ENCODE measurements around the gene TGFB1I1. TPM values are rescaled to one million over a fixed set of nuclear protein-coding genes. Genes with fewer than 3 reads are reported as not detected.
A peak's percentile ranks its signal among the peaks of the same experiment; 100 is the strongest.

Gene TGFB1I1
- total RNA-seq, 1 experiment from 2014 or later: 4.3 TPM

DNA sequence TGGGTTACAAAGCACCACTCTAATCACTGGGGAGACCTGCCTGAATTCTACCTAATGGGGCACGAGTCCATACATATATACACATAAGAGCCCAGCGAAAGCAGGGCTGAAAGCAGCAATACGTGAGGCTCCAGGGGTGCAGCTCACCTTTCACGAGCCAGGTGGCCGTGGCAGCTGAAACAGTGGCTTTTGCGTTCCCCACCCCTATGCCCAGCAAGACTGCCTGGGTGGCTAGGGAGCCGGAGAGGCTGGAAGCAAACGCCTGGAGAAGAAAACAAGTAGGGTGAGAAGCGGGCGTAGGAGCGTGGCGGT is 35.6 kb downstream of the TGFB1I1 start:
- Mint-ChIP-seq H3K27me3 (ENCODE audit: low read depth) (peaks cover 2% of the 10 kb centered on the region), H3K27ac (peak overlapping the region; percentile 58), H3K4me3 (peak overlapping the region; percentile 92), H3K4me1 (peaks cover 21% of the 10 kb centered on the region), H3K36me3 (no peaks in the 10 kb centered on the region), H3K9me3 (0 out of 2 replicates have a peak, but pooled peaks cover under 1% of the 10 kb centered on the region)
- no peak; the same call in 1 of the 2 replicates for ATAC-seq
- no peak for DNase-seq (ENCODE audit: low spot score)
- TF ChIP-seq, protein P1, sequence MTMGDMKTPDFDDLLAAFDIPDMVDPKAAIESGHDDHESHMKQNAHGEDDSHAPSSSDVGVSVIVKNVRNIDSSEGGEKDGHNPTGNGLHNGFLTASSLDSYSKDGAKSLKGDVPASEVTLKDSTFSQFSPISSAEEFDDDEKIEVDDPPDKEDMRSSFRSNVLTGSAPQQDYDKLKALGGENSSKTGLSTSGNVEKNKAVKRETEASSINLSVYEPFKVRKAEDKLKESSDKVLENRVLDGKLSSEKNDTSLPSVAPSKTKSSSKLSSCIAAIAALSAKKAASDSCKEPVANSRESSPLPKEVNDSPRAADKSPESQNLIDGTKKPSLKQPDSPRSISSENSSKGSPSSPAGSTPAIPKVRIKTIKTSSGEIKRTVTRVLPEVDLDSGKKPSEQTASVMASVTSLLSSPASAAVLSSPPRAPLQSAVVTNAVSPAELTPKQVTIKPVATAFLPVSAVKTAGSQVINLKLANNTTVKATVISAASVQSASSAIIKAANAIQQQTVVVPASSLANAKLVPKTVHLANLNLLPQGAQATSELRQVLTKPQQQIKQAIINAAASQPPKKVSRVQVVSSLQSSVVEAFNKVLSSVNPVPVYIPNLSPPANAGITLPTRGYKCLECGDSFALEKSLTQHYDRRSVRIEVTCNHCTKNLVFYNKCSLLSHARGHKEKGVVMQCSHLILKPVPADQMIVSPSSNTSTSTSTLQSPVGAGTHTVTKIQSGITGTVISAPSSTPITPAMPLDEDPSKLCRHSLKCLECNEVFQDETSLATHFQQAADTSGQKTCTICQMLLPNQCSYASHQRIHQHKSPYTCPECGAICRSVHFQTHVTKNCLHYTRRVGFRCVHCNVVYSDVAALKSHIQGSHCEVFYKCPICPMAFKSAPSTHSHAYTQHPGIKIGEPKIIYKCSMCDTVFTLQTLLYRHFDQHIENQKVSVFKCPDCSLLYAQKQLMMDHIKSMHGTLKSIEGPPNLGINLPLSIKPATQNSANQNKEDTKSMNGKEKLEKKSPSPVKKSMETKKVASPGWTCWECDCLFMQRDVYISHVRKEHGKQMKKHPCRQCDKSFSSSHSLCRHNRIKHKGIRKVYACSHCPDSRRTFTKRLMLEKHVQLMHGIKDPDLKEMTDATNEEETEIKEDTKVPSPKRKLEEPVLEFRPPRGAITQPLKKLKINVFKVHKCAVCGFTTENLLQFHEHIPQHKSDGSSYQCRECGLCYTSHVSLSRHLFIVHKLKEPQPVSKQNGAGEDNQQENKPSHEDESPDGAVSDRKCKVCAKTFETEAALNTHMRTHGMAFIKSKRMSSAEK (CRISPR knock-in tag; IDR thresholded peaks at IDR 0.05; ENCODE audit: borderline replicate concordance): no peak
- TF ChIP-seq, protein P2, sequence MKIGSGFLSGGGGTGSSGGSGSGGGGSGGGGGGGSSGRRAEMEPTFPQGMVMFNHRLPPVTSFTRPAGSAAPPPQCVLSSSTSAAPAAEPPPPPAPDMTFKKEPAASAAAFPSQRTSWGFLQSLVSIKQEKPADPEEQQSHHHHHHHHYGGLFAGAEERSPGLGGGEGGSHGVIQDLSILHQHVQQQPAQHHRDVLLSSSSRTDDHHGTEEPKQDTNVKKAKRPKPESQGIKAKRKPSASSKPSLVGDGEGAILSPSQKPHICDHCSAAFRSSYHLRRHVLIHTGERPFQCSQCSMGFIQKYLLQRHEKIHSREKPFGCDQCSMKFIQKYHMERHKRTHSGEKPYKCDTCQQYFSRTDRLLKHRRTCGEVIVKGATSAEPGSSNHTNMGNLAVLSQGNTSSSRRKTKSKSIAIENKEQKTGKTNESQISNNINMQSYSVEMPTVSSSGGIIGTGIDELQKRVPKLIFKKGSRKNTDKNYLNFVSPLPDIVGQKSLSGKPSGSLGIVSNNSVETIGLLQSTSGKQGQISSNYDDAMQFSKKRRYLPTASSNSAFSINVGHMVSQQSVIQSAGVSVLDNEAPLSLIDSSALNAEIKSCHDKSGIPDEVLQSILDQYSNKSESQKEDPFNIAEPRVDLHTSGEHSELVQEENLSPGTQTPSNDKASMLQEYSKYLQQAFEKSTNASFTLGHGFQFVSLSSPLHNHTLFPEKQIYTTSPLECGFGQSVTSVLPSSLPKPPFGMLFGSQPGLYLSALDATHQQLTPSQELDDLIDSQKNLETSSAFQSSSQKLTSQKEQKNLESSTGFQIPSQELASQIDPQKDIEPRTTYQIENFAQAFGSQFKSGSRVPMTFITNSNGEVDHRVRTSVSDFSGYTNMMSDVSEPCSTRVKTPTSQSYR (CRISPR knock-in tag; IDR thresholded peaks at IDR 0.05): no peak
- TF ChIP-seq MYBL2 (CRISPR knock-in tag; IDR thresholded peaks at IDR 0.05): no peak
- TF ChIP-seq MXD4 (CRISPR knock-in tag; IDR thresholded peaks at IDR 0.05; ENCODE audit: borderline replicate concordance): no peak
- TF ChIP-seq RORB (CRISPR knock-in tag; IDR thresholded peaks at IDR 0.05): no peak
- TF ChIP-seq, protein P3, sequence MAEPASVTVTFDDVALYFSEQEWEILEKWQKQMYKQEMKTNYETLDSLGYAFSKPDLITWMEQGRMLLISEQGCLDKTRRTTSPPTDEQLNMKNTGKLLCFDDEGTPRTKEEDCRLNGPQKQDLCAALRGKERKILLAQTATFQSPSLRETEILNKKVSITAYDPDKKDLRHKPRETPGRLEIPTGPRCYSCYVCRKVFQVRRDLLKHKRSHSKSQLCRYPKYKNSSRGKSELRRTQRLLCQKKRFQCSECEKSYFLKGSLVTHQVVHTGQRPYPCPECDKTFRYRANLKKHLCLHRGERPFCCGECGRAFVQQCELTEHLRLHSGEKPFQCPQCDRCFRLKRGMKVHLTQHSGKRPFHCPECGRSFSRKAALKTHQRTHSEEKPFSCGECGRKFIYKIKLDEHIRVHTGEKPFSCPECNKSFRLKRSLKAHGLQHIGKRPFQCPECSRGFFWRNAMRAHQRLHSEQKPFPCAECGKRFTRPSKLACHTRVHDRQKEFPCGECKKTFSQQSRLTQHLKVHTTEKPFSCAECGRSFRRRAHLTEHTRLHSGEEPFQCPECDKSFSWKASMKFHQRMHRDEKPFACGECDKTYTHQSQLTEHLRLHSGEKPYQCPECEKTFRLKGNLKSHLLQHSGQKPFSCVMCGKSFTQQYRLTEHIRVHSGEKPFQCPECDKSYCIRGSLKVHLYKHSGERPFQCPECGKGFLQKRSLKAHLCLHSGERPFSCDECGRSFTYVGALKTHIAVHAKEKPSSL (CRISPR knock-in tag; conservative IDR thresholded peaks at IDR 0.05): no peak
- TF ChIP-seq, protein P4, sequence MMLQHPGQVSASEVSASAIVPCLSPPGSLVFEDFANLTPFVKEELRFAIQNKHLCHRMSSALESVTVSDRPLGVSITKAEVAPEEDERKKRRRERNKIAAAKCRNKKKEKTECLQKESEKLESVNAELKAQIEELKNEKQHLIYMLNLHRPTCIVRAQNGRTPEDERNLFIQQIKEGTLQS (CRISPR knock-in tag; conservative IDR thresholded peaks at IDR 0.05): no peak
- TF ChIP-seq KAT7 (CRISPR knock-in tag; IDR thresholded peaks at IDR 0.05; ENCODE audit: borderline replicate concordance): no peak
- TF ChIP-seq, protein P5, sequence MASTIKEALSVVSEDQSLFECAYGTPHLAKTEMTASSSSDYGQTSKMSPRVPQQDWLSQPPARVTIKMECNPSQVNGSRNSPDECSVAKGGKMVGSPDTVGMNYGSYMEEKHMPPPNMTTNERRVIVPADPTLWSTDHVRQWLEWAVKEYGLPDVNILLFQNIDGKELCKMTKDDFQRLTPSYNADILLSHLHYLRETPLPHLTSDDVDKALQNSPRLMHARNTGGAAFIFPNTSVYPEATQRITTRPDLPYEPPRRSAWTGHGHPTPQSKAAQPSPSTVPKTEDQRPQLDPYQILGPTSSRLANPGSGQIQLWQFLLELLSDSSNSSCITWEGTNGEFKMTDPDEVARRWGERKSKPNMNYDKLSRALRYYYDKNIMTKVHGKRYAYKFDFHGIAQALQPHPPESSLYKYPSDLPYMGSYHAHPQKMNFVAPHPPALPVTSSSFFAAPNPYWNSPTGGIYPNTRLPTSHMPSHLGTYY (CRISPR knock-in tag; IDR thresholded peaks at IDR 0.05): no peak
- TF ChIP-seq, protein P6, sequence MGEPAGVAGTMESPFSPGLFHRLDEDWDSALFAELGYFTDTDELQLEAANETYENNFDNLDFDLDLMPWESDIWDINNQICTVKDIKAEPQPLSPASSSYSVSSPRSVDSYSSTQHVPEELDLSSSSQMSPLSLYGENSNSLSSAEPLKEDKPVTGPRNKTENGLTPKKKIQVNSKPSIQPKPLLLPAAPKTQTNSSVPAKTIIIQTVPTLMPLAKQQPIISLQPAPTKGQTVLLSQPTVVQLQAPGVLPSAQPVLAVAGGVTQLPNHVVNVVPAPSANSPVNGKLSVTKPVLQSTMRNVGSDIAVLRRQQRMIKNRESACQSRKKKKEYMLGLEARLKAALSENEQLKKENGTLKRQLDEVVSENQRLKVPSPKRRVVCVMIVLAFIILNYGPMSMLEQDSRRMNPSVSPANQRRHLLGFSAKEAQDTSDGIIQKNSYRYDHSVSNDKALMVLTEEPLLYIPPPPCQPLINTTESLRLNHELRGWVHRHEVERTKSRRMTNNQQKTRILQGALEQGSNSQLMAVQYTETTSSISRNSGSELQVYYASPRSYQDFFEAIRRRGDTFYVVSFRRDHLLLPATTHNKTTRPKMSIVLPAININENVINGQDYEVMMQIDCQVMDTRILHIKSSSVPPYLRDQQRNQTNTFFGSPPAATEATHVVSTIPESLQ (CRISPR knock-in tag; IDR thresholded peaks at IDR 0.05): no peak
- TF ChIP-seq, protein P7, sequence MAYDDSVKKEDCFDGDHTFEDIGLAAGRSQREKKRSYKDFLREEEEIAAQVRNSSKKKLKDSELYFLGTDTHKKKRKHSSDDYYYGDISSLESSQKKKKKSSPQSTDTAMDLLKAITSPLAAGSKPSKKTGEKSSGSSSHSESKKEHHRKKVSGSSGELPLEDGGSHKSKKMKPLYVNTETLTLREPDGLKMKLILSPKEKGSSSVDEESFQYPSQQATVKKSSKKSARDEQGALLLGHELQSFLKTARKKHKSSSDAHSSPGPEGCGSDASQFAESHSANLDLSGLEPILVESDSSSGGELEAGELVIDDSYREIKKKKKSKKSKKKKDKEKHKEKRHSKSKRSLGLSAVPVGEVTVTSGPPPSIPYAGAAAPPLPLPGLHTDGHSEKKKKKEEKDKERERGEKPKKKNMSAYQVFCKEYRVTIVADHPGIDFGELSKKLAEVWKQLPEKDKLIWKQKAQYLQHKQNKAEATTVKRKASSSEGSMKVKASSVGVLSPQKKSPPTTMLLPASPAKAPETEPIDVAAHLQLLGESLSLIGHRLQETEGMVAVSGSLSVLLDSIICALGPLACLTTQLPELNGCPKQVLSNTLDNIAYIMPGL (CRISPR knock-in tag; IDR thresholded peaks at IDR 0.05): no peak
- TF ChIP-seq EMX1 (CRISPR knock-in tag; IDR thresholded peaks at IDR 0.05): no peak
- no peak for TF ChIP-seq ZNF263 (CRISPR knock-in tag; IDR thresholded peaks at IDR 0.05; ENCODE audit: low read depth)
- TF ChIP-seq SMAD4 (CRISPR knock-in tag; IDR thresholded peaks at IDR 0.05): no peak
- TF ChIP-seq JUN (CRISPR knock-in tag; IDR thresholded peaks at IDR 0.05): no peak
- POLR2A ChIA-PET: interaction anchor here (1.0 kb wide), 2 partner anchors 15 to 206 kb away, joined by 3 to 7 read pairs; a partner anchor contains a TSS
- CTCF ChIA-PET: interaction anchor here (0.6 to 1.7 kb wide), 7 partner anchors 19 to 387 kb away, joined by 3 to 9 read pairs (median 4); no protein-coding TSS in a partner anchor

Data from WTC11 (cell line).